COR-L47 (cell line): Measurements from ENCODE around the gene THRA.

Experiments
- DNase-seq: peaks from one replicate; lab custom pipeline; 2025; lab: John Stamatoyannopoulos, UW

THRA gene

GRCh38 chr17:40084477-40084876 is 21.7 kb downstream of the THRA start:
- no peak for DNase-seq

- DNase-seq: peak; percentile 50
Observed at GRCh38 chr17:40086150-40087044, 23.6 kb downstream of the THRA start.

- DNase-seq: no peak
Observed at GRCh38 chr17:40087049-40087794, 24.5 kb downstream of the THRA start.

- no peak for DNase-seq
Observed at GRCh38 chr17:40087903-40088718, 25.3 kb downstream of the THRA start.

- no peak for DNase-seq
Observed at GRCh38 chr17:40089077-40089895, 26.5 kb downstream of the THRA start.

- DNase-seq: no peak
Observed at GRCh38 chr17:40090237-40091119, 27.7 kb downstream of the THRA start.

GRCh38 chr17:40091691-40092397 is 29.1 kb downstream of the THRA start:
- no peak for DNase-seq

- no peak for DNase-seq
Observed at GRCh38 chr17:40092581-40092980, 29.8 kb downstream of the THRA start.

GRCh38 chr17:40093005-40093579 is 30.3 kb downstream of the THRA start:
- DNase-seq: no peak

- no peak for DNase-seq
Observed at GRCh38 chr17:40093580-40094201, 30.9 kb downstream of the THRA start.

GRCh38 chr17:40094874-40095273 is 32.1 kb downstream of the THRA start:
- no peak for DNase-seq

GRCh38 chr17:40095351-40095943 is 32.7 kb downstream of the THRA start:
- DNase-seq: no peak

GRCh38 chr17:40095944-40096791 is 33.4 kb downstream of the THRA start:
- DNase-seq: no peak

- no peak for DNase-seq
Observed at GRCh38 chr17:40097087-40097486, 34.3 kb downstream of the THRA start.

GRCh38 chr17:40097931-40098845 is 35.4 kb downstream of the THRA start:
- DNase-seq: no peak

- peak; percentile 94 for DNase-seq
Observed at GRCh38 chr17:40098846-40099618, 36.3 kb downstream of the THRA start.
